ENCODE results near the gene PMAIP1. TPM values are rescaled to one million over a fixed set of nuclear protein-coding genes. Genes with fewer than 3 reads are reported as not detected.

PMAIP1 gene
- total and polyA plus RNA-seq, 2 of the 8 experiments (the other 6 are each of a cell fraction or from before 2014, with no cell fraction given), result 51.7 to 84.1 TPM

GRCh38 chr18:59897321-59897954 is 2.4 kb upstream of the PMAIP1 start (continued):
- no peak for TF ChIP-seq E2F6 (IDR thresholded peaks at IDR 0.05)
- TF ChIP-seq TBP (IDR thresholded peaks at IDR 0.05; ENCODE audit: low read depth, low read length), result peak; percentile 32; the same call in 1 of the 2 replicates
- TF ChIP-seq SP1 (IDR thresholded peaks at IDR 0.05; ENCODE audit: low read depth, low read length), result no peak
- TF ChIP-seq JUN (IDR thresholded peaks at IDR 0.05; ENCODE audit: low read depth, low read length), result no peak
- no peak for TF ChIP-seq HDAC2 (IDR thresholded peaks at IDR 0.05; ENCODE audit: borderline replicate concordance in 1 of 2, low read depth in 2 of 2, low read length in 2 of 2)
- no peak for TF ChIP-seq SRF (IDR thresholded peaks at IDR 0.05; ENCODE audit: low read depth, low read length)
- TF ChIP-seq ASH2L (IDR thresholded peaks at IDR 0.05; ENCODE audit: low read length), result peak; percentile 47
- TF ChIP-seq GABPA (IDR thresholded peaks at IDR 0.05; ENCODE audit: borderline replicate concordance, insufficient read depth, low read length), result no peak
- TF ChIP-seq CEBPB (IDR thresholded peaks at IDR 0.05; ENCODE audit: low read depth, low read length), result peak; percentile 69
- TF ChIP-seq TCF12 (IDR thresholded peaks at IDR 0.05; ENCODE audit: low read depth, low read length), result no peak
- TF ChIP-seq SIRT6 (IDR thresholded peaks at IDR 0.05; ENCODE audit: low read length), result no peak
- no peak for TF ChIP-seq BACH1 (IDR thresholded peaks at IDR 0.05; ENCODE audit: low read length)
- no peak for TF ChIP-seq RBBP5 (IDR thresholded peaks at IDR 0.05; ENCODE audit: borderline replicate concordance, low read depth, low read length)
- TF ChIP-seq ATF2 (IDR thresholded peaks at IDR 0.05; ENCODE audit: low read length), result peak; percentile 61; the same call in 1 of the 2 replicates
- TF ChIP-seq CBX8 (IDR thresholded peaks at IDR 0.05; ENCODE audit: borderline replicate concordance, low read depth, low read length), result no peak
- no peak for TF ChIP-seq RNF2 (IDR thresholded peaks at IDR 0.05; ENCODE audit: borderline replicate concordance, low read depth, low read length, missing control alignments, poor library complexity, severe bottlenecking)
- TF ChIP-seq SIN3A (conservative IDR thresholded peaks at IDR 0.05 in 1 of 2, IDR thresholded peaks at IDR 0.05 in 1 of 2; ENCODE audit: low read depth in 1 of 2, low read length in 2 of 2), result 0 out of 4 replicates have a peak, but pooled peaks of 1 of the 2 experiments have one; percentile 35
- TF ChIP-seq MAFK (IDR thresholded peaks at IDR 0.05; ENCODE audit: low read depth, low read length), result no peak
- TF ChIP-seq ZNF274 (IDR thresholded peaks at IDR 0.05; ENCODE audit: borderline replicate concordance, extremely low read depth, low read length), result no peak
- no peak for TF ChIP-seq MAX (IDR thresholded peaks at IDR 0.05)
- no peak for TF ChIP-seq SP2 (IDR thresholded peaks at IDR 0.05; ENCODE audit: low read length)
- no peak for TF ChIP-seq BCL11A (IDR thresholded peaks at IDR 0.05; ENCODE audit: low read depth in 2 of 2, low read length in 2 of 2)
